DMS153 treated with DMSO at 0.1 percent for 48 hours (cell line): ENCODE data around the gene LAMA2.

Source experiments
- DNase-seq: peaks from one replicate; lab custom pipeline; 2025; ENCODE audit not compliant: unreplicated experiment; lab: John Stamatoyannopoulos, UW

LAMA2 gene

GRCh38 chr6:129346964-129347363 lies 464.0 kb downstream of the LAMA2 start:
- no peak for DNase-seq

- no peak for DNase-seq
These were observed 467.3 kb downstream of the LAMA2 start for GRCh38 chr6:129350278-129350677.

- DNase-seq = no peak
These were observed 468.9 kb downstream of the LAMA2 start for GRCh38 chr6:129351807-129352206.

- no peak for DNase-seq
These were observed 470.1 kb downstream of the LAMA2 start for GRCh38 chr6:129353067-129353466.

GRCh38 chr6:129356129-129356528 lies 473.2 kb downstream of the LAMA2 start:
- DNase-seq = no peak

- no peak for DNase-seq
These were observed 477.1 kb downstream of the LAMA2 start for GRCh38 chr6:129359811-129360681.

GRCh38 chr6:129360682-129360955 lies 477.7 kb downstream of the LAMA2 start:
- DNase-seq = no peak

- no peak for DNase-seq
These were observed 481.1 kb downstream of the LAMA2 start for GRCh38 chr6:129364037-129364436.

GRCh38 chr6:129364767-129365166 lies 481.8 kb downstream of the LAMA2 start:
- DNase-seq = no peak

GRCh38 chr6:129368076-129368475 lies 485.1 kb downstream of the LAMA2 start:
- no peak for DNase-seq

GRCh38 chr6:129368970-129369369 lies 486.0 kb downstream of the LAMA2 start:
- no peak for DNase-seq

GRCh38 chr6:129369737-129370136 lies 486.8 kb downstream of the LAMA2 start:
- no peak for DNase-seq

- no peak for DNase-seq
These were observed 487.5 kb downstream of the LAMA2 start for GRCh38 chr6:129370268-129370916.

GRCh38 chr6:129381885-129382284 lies 498.9 kb downstream of the LAMA2 start:
- no peak for DNase-seq

- DNase-seq = no peak
These were observed 500.0 kb downstream of the LAMA2 start for GRCh38 chr6:129382916-129383315.

GRCh38 chr6:129385117-129385516 lies 502.2 kb downstream of the LAMA2 start:
- DNase-seq = no peak

- no peak for DNase-seq
These were observed 508.0 kb downstream of the LAMA2 start for GRCh38 chr6:129390900-129391299.

- no peak for DNase-seq
These were observed 510.7 kb downstream of the LAMA2 start for GRCh38 chr6:129393654-129394053.

GRCh38 chr6:129398764-129399163 lies 515.8 kb downstream of the LAMA2 start:
- no peak for DNase-seq

GRCh38 chr6:129402244-129402643 lies 519.3 kb downstream of the LAMA2 start:
- DNase-seq = no peak

- DNase-seq = no peak
These were observed 528.2 kb downstream of the LAMA2 start for GRCh38 chr6:129411092-129411491.

GRCh38 chr6:129416337-129416990 lies 533.5 kb downstream of the LAMA2 start:
- DNase-seq = no peak
